K562 (cell line): ENCODE measurements around the gene MVK. TPM values are rescaled to one million over a fixed set of nuclear protein-coding genes. Genes with fewer than 3 reads are reported as not detected.

Source experiments
- ATAC-seq: fragments of 200-7000 bp; cut with Tn5 transposase; 3 replicates; pipeline ENCODE4 v1.9.1; 2020; ENCODE audit warnings: moderate library complexity
- BruUV-seq: library from RNA; stranded (reverse); fragments of 400-500 nt; replicated peaks from 2 replicates; lab custom pipeline; 2021; lab: Mats Ljungman, UMichigan
- CTCF ChIA-PET: fragments of 300-600 bp; formaldehyde crosslinking; extraction: SDS; loops from one replicate; lab custom pipeline; 2021; ENCODE audit warnings: low intra/inter-chr PET ratio; lab: Yijun Ruan, JAX
- POLR2A ChIA-PET: fragments of 300-600, 350-650 bp; sonication (Branson Sonifier 250); formaldehyde crosslinking; extraction: SDS; loops from one replicate; lab custom pipeline; 2021; ENCODE audit warnings: antibody characterized with exemption, inconsistent platforms; lab: Yijun Ruan, JAX
- DNase-seq, 4 experiments: peaks; one replicate each; pipeline versions ENCODE4 v3.0.0 to v3.0.0-alpha.2; 2011 to 2018; ENCODE audit warnings: low spot score in 3 of 4, mixed read lengths in 3 of 4; ENCODE audit errors: extremely low read depth in 1 of 4
- FAIRE-seq: peaks from 2 replicates; lab custom pipeline; 2011; peaks lifted over from hg19 to GRCh38; lab: Jason Lieb, UNC
- H2AFZ ChIP-seq: 2 replicates; pipeline ENCODE4 v1.6.0; 2011; ENCODE audit warnings: low read depth, low read length, control low read depth, inconsistent platforms
- H3K27ac ChIP-seq: fragments of 200-600 bp; 3 replicates; pipeline ENCODE4 v1.8.0; 2011; ENCODE audit warnings: low read depth, mild to moderate bottlenecking, control low read depth, inconsistent platforms, low read length, moderate library complexity, mixed read lengths; ENCODE audit errors: extremely low read depth
- H3K27me3 ChIP-seq, 2 experiments: fragments of 300-600 bp in 1 of 2; 2 replicates in 1 of 2; 3 replicates in 1 of 2; pipeline versions ENCODE4 v1.6.0 to v1.8.0; 2011; ENCODE audit warnings: inconsistent platforms in 2 of 2, low read length in 2 of 2, mild to moderate bottlenecking in 1 of 2, mixed read lengths in 1 of 2, moderate library complexity in 1 of 2; ENCODE audit not compliant: control insufficient read depth in 2 of 2, insufficient read depth in 2 of 2
- H3K36me3 ChIP-seq: fragments of 300-600 bp; 3 replicates; pipeline ENCODE4 v1.8.0; 2011; ENCODE audit warnings: mild to moderate bottlenecking, low read length, inconsistent platforms; ENCODE audit not compliant: control insufficient read depth, insufficient read depth
- H3K4me1 ChIP-seq, 2 experiments: fragments of 200-600 bp in 1 of 2; replicated peaks in 1 of 2; 2 replicates in 1 of 2; 3 replicates in 1 of 2; pipeline versions ENCODE4 v1.5.1 to v1.8.0; 2011; ENCODE audit warnings: inconsistent platforms in 2 of 2, low read length in 2 of 2, mild to moderate bottlenecking in 1 of 2, mixed read lengths in 1 of 2, moderate library complexity in 1 of 2; ENCODE audit not compliant: control insufficient read depth in 2 of 2, insufficient read depth in 2 of 2
- H3K4me2 ChIP-seq: 2 replicates; pipeline ENCODE4 v1.6.1; 2011; ENCODE audit warnings: low read length, control low read depth, inconsistent platforms, mixed read lengths; ENCODE audit not compliant: insufficient read depth
- H3K4me3 ChIP-seq: fragments of 200-600 bp; sonication (generic), shearing (Covaris generic); 2 replicates; pipeline ENCODE4 v1.5.1; 2016; ENCODE audit warnings: control low read depth, inconsistent platforms
- H3K79me2 ChIP-seq: fragments of 200-600 bp; 3 replicates; pipeline ENCODE4 v1.8.0; 2011; ENCODE audit warnings: low read length, inconsistent platforms; ENCODE audit not compliant: control insufficient read depth, insufficient read depth
- H3K9ac ChIP-seq, 2 experiments: 2 replicates each; pipeline versions ENCODE4 v1.6.0 to v1.6.1; 2011; ENCODE audit warnings: low read depth in 2 of 2, low read length in 2 of 2, control low read depth in 1 of 2, inconsistent platforms in 1 of 2, mild to moderate bottlenecking in 1 of 2, mixed read lengths in 1 of 2; ENCODE audit not compliant: insufficient read depth in 1 of 2
- H3K9me1 ChIP-seq: one replicate; pipeline ENCODE4 v1.6.0; 2011; ENCODE audit warnings: inconsistent platforms, mild to moderate bottlenecking, low read length, moderate library complexity; ENCODE audit not compliant: control insufficient read depth, insufficient read depth
- H3K9me3 ChIP-seq: replicated peaks from 2 replicates; pipeline ENCODE4 v1.5.1; 2011; ENCODE audit warnings: low read depth, low read length, inconsistent platforms; ENCODE audit not compliant: control insufficient read depth, insufficient read depth
- H4K20me1 ChIP-seq: replicated peaks from 2 replicates; pipeline ENCODE4 v1.6.1; 2011; ENCODE audit warnings: low read length, inconsistent platforms, mixed read lengths; ENCODE audit not compliant: control insufficient read depth, insufficient read depth
- ARID2 ChIP-seq: fragments of 450-650 bp; IDR thresholded peaks from 2 replicates; pipeline ENCODE4 v1.6.1; 2017; ENCODE audit warnings: antibody characterized with exemption, mild to moderate bottlenecking
- PHF8 ChIP-seq: fragments of 200-600 bp; sonication (generic); IDR thresholded peaks from 2 replicates; pipeline ENCODE4 v1.6.1; 2012; ENCODE audit warnings: mixed run types, mild to moderate bottlenecking, inconsistent platforms, low read length, moderate library complexity, borderline replicate concordance
- ZMIZ1 ChIP-seq, 2 experiments: fragments of 150-350 bp in 1 of 2; IDR thresholded peaks; 2 replicates each; pipeline ENCODE4 v1.6.1; 2012 to 2016; ENCODE audit warnings: low read depth in 2 of 2, low read length in 2 of 2, mild to moderate bottlenecking in 1 of 2, moderate library complexity in 1 of 2
- WGBS: fragments of 100-300 bp; shearing (Covaris generic); methylation state at CpG from one replicate; pipeline ENCODE4 v1.1.6; 2016; ENCODE audit warnings: low coverage, mixed read lengths; ENCODE audit not compliant: insufficient coverage; ENCODE audit errors: missing lambda C conversion rate; 5-methylcytosine and 5-hydroxymethylcytosine counted together
- in situ Hi-C: fragments of 300-500 bp; cut with MboI; formaldehyde crosslinking; loops from 4 replicates; pipeline ENCODE4 v1.15.0; 2018; ENCODE audit warnings: inconsistent platforms, mixed read lengths
- intact Hi-C: fragments of 100-400 bp; cut with micrococcal nuclease; formaldehyde crosslinking; loops from 2 replicates; pipeline ENCODE4 v1.14.2; 2022
- polyA plus RNA-seq, 8 experiments: library from polyadenylated mRNA; depleted of rRNA in 4 of 8; stranded (reverse) in 5 of 8; unstranded in 3 of 8; fragments of >200 nt; fragmentation: Nextera tagmentation in 2 of 8; fragmentation: Illumina TruSeq in 1 of 8; extraction: Ambion mirVana in 2 of 8; extraction: Trizol in 1 of 8; gene quantifications; 2 replicates each; pipeline versions ENCODE4 v1.2.1 to v1.2.3, GENCODE V29; 2011 to 2014; ENCODE audit warnings: inconsistent platforms in 1 of 8, missing spikeins in 1 of 8
- total RNA-seq, 7 experiments: library from RNA; depleted of rRNA in 6 of 7; stranded (reverse); fragments of >200 nt in 6 of 7; fragmentation: Illumina TruSeq in 2 of 7; extraction: Trizol in 2 of 7; gene quantifications; 2 replicates each; pipeline versions ENCODE4 v1.2.1 to v1.2.3, GENCODE V29; 2011 to 2021; ENCODE audit warnings: low replicate concordance in 1 of 7
- TF ChIP-seq, protein P1 (sequence below): fragments of 450-650 bp; formaldehyde crosslinking; conservative IDR thresholded peaks from 2 replicates; pipeline ENCODE4 v1.4.0; 2022; ENCODE audit warnings: mild to moderate bottlenecking, missing genetic modification characterization

The MVK gene
- total and polyA plus RNA-seq, 9 of the 15 experiments (the other 6 are each of a cell fraction or from before 2014, with no cell fraction given) = 0.41 to 33.6 (median 18.8) TPM

DNA sequence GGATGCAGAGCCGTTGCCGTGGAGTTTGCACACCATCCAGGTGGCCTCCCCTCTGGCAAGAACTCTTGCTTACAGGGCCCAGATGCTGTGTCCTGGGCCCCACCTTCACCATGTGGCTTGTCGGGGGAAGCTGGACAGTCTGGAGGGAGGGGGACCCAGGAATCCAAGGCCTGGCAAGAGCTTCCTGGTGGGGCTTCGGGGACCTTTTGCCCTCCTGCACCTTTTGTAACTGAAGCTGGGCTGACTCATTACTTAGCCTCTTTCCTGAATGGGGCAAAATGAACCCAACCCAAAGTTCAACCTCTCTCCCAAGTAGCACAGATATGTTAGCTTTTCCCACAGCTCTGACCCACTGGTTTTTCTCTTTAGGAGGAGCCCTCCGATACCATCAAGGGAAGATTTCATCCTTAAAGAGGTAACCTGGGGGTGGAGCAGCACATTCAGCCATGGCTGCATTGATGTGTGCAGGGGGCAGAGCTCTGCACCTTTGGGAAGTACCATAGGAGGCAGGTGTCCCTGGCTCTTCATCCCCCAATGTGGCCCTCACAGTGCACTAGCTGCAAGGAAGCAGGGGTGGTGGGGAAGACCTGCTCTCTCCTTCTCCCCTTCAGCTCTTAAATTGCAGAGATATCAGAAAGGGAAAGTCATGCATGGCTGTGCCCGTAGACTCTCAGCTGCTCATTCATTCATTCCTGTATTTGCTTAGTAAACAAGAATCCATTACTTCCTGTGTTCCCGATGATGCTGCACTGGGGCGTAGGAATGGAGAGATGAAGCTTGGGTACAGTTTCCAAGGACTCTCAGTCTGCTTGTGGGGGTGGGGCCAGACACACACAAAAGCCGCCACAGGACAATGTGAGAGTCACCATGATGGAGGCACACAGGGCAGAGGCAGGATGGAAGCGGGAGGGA, 13.0 kb downstream of the MVK start (continued):
- TF ChIP-seq ZMIZ1 (IDR thresholded peaks at IDR 0.05; ENCODE audit: low read depth in 2 of 2, low read length in 2 of 2) (no peak), PHF8 (no peak)

GRCh38 chr12:109587921-109588320, 14.3 kb downstream of the MVK start:
- Histone ChIP-seq H2AFZ (no peak overlapping the region), H3K9me3 (no peaks in the 10 kb centered on the region), H3K4me2 (no peak overlapping the region), H3K4me1 (no peaks in the 10 kb centered on the region), H3K79me2 (no peaks in the 10 kb centered on the region), H3K27ac (no peak overlapping the region), H3K4me3 (no peak overlapping the region), H3K9ac (no peak overlapping the region), H3K27me3 (no peaks in the 10 kb centered on the region), H3K9me1 (no peaks in the 10 kb centered on the region), H4K20me1 (no peaks in the 10 kb centered on the region; the same call in 1 of the 2 replicates), H3K36me3 (peaks cover 72% of the 10 kb centered on the region; the same call in 2 of the 3 replicates)
- FAIRE-seq (no peak), DNase-seq (no peak), ATAC-seq (no peak)
- TF ChIP-seq PHF8 = no peak
- TF ChIP-seq, protein P1, sequence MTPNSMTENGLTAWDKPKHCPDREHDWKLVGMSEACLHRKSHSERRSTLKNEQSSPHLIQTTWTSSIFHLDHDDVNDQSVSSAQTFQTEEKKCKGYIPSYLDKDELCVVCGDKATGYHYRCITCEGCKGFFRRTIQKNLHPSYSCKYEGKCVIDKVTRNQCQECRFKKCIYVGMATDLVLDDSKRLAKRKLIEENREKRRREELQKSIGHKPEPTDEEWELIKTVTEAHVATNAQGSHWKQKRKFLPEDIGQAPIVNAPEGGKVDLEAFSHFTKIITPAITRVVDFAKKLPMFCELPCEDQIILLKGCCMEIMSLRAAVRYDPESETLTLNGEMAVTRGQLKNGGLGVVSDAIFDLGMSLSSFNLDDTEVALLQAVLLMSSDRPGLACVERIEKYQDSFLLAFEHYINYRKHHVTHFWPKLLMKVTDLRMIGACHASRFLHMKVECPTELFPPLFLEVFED (CRISPR knock-in tag) = no peak
- TF ChIP-seq ARID2 = no peak
- BruUV-seq = no TSS peak
- ChIA-PET POLR2A (interaction anchor here (0.7 kb wide), 1 partner anchor 119 kb away, joined by 3 read pairs; no protein-coding TSS in a partner anchor), CTCF (no interaction called here)
- intact Hi-C loops = no loop called here
- in situ Hi-C loops = no loop called here
- WGBS = 92% methylated on average over 18 of the region's 18 CpGs
